GM10248 (cell line): ENCODE results near the gene GID4.

Experiments used
- CTCF ChIA-PET: fragments of 300-600 bp; sonication (Branson Sonifier 250); formaldehyde crosslinking; extraction: SDS; loops from one replicate; lab custom pipeline; 2021; ENCODE audit warnings: antibody characterized with exemption; lab: Yijun Ruan, JAX
- POLR2A ChIA-PET: fragments of 350-650 bp; sonication (Branson Sonifier 250); formaldehyde crosslinking; extraction: SDS; loops from one replicate; lab custom pipeline; 2020; ENCODE audit warnings: antibody characterized with exemption; lab: Yijun Ruan, JAX
- DNase-seq: peaks from one replicate; pipeline ENCODE4 v3.0.0; 2012; ENCODE audit errors: extremely low spot score
- CTCF ChIP-seq: IDR thresholded peaks from 2 replicates; pipeline ENCODE4 v1.5.1; 2012; ENCODE audit warnings: mild to moderate bottlenecking, low read depth; ENCODE audit errors: extremely low read depth, missing control alignments, control extremely low read depth

GID4 gene

DNA sequence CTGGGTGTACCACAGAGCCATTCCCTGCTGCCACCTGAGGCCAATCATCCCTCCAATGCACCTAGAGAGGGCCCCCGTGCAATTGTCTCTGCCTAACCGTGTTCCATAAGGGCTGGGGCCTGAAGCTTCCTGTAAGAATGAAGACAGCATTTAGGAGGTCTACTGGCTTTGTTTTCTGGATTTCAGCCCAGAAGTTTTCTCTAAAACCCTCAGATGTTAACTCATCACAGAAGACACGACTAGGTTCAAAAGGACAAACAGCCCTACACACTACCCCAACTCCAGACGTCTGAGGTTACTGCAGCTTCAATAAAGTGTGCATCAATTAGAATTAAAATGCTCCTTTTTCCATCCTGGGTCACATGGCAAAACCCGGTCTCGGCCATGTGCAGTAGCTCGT is 37.7 kb downstream of the GID4 start:
- CTCF ChIA-PET, result interaction anchor here (0.6 to 1.3 kb wide), 2 partner anchors 10 to 24 kb away, joined by 3 read pairs; no protein-coding TSS in a partner anchor
- no peak for DNase-seq
- POLR2A ChIA-PET, result no interaction called here
- TF ChIP-seq CTCF, result no peak

- CTCF ChIA-PET, result interaction anchor here (0.8 to 1.7 kb wide), 2 partner anchors 9 to 11 kb away, joined by 3 to 5 read pairs; no protein-coding TSS in a partner anchor
- no peak for TF ChIP-seq CTCF
- POLR2A ChIA-PET, result no interaction called here
- DNase-seq, result no peak
These were observed 40.3 kb downstream of the GID4 start for GRCh38 chr17:18079543-18079942.

- POLR2A ChIA-PET, result no interaction called here
- CTCF ChIA-PET, result no interaction called here
- no peak for TF ChIP-seq CTCF
- DNase-seq, result no peak
These were observed 45.0 kb downstream of the GID4 start for GRCh38 chr17:18084256-18084655.

DNA sequence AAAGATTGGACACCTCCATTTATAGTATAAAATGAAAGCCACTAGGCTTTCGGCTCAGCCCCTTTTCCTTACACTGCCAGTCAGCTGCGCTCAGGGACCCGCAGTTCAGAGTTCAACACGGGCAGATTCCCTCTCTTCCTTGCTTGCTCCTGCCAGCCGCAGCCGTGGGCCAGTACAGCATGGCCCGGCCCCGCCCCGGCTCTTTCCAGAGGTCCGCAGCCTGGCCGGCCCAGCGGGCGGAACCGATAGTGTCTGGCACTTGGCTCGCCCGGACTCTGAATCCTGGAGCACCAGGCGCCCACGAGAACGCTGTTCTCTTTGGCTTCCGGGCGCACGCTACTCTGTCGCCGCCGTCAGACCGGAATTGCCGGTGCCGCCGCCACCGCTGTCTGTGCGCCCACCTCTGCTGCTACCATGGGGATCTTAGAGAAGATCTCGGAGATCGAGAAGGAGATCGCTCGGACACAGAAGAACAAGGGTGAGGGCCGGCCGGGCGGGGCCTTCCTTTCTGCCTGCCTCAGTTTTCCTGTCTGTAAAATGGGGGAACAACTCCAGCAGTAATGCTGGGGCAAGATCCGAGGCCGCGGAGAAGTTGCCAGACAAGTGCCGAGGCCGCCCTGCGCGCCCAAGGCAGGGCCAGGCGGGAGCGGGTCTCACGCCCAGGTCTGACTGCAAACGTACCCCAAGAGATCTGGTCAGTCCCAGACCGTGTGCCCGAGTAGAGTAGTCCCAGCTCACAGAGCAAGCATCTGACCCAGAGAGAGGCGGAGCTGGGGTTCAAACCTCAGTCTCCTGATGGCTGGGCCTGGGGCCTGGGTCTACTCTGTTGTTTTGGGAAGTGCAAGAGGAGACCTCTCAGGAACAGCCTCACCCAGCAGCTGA is 48.6 kb downstream of the GID4 start, which contains the start of gene DRG2:
Gene DRG2 (plus strand): TSS at position 339 of the 882 bp plus-strand sequence. CDS start 76 bp downstream, at position 415.
- ChIA-PET CTCF (interaction anchor here (1.3 kb wide), 1 partner anchor 11 kb away, joined by 3 read pairs; no protein-coding TSS in a partner anchor), POLR2A (interaction anchor here (1.0 kb wide), 1 partner anchor 101 kb away, joined by 3 read pairs; no protein-coding TSS in a partner anchor)
- peak; percentile 95 for DNase-seq
- TF ChIP-seq CTCF, result no peak

GRCh38 chr17:18089613-18090012 is 50.4 kb downstream of the GID4 start:
- DNase-seq, result no peak
- no peak for TF ChIP-seq CTCF
- POLR2A ChIA-PET, result no interaction called here
- CTCF ChIA-PET, result no interaction called here

GRCh38 chr17:18093616-18094408 is 54.6 kb downstream of the GID4 start:
- TF ChIP-seq CTCF, result peak; percentile 20
- ChIA-PET CTCF (no interaction called here), POLR2A (no interaction called here)
- DNase-seq, result no peak
